Measurements from ENCODE around the gene TMEM132E. TPM values are rescaled to one million over a fixed set of nuclear protein-coding genes. Genes with fewer than 3 reads are reported as not detected.

Gene TMEM132E
- total and polyA plus RNA-seq, 12 donors, result 0.07 to 1.1 (median 0.23) TPM; not detected in 1

- intact Hi-C loops (cut with DNase I), result loop anchor here (5.0 to 10.0 kb wide), 5 partner anchors 85 to 478 kb away; partner anchors contain the start of gene RAD51D (in 1 of the 2)
- no peak for DNase-seq
- H3K4me3 ChIP-seq, result no peak overlapping the region
- H3K27ac ChIP-seq, result no peak overlapping the region
- H3K36me3 ChIP-seq (replicated peaks in 1 of 2), result no peaks in the 10 kb centered on the region
- peaks cover 4 to 5% of the 10 kb centered on the region in 2 donors for H3K4me1 ChIP-seq (replicated peaks in 1 of 2)
- H3K27me3 ChIP-seq, result peaks cover 22% of the 10 kb centered on the region
- no peaks in the 10 kb centered on the region for H3K9me3 ChIP-seq (replicated peaks in 1 of 3)
- TF ChIP-seq CTCF (IDR thresholded peaks at IDR 0.05) (no peak), POLR2A (IDR thresholded peaks at IDR 0.05) (no peak)
- 36 to 63% (median 62%) methylated on average over 3 to 20 of the region's 20 CpGs for WGBS, 4 donors
These were observed 57.7 kb downstream of the TMEM132E start for GRCh38 chr17:34637041-34637547.

GRCh38 chr17:34637548-34638525, 58.5 kb downstream of the TMEM132E start:
- WGBS, 4 donors, result 24 to 63% (median 33%) methylated on average over 7 to 73 of the region's 73 CpGs
- intact Hi-C loops (cut with DNase I), result loop anchor here (5.0 to 10.0 kb wide), 5 partner anchors 86 to 477 kb away; partner anchors contain the start of gene RAD51D (in 1 of the 2)
- TF ChIP-seq CTCF (IDR thresholded peaks at IDR 0.05), result peak; percentile 75 to 87 (median 82)
- no peak for TF ChIP-seq POLR2A (IDR thresholded peaks at IDR 0.05)
- Histone ChIP-seq H3K4me1 (replicated peaks in 1 of 2) (peaks cover 4 to 5% of the 10 kb centered on the region in 2 donors), H3K4me3 (peak overlapping the region in 2 of 4 donors; percentile 10 to 33), H3K36me3 (replicated peaks in 1 of 2) (no peaks in the 10 kb centered on the region), H3K27ac (no peak overlapping the region), H3K27me3 (peaks cover 22% of the 10 kb centered on the region), H3K9me3 (replicated peaks in 1 of 3) (no peaks in the 10 kb centered on the region)
- DNase-seq, result peak; percentile 73 to 82 (median 80)

- intact Hi-C loops (cut with DNase I), result loop anchor here (5.0 to 10.0 kb wide), 5 partner anchors 86 to 476 kb away; partner anchors contain the start of gene RAD51D (in 1 of the 2)
- H3K4me1 ChIP-seq (replicated peaks in 1 of 2), result peaks cover 4 to 5% of the 10 kb centered on the region in 2 donors
- no peaks in the 10 kb centered on the region for H3K9me3 ChIP-seq (replicated peaks in 1 of 3)
- no peak overlapping the region for H3K4me3 ChIP-seq
- 41 to 86% (median 47%) methylated on average over 4 to 17 of the region's 17 CpGs for WGBS, 4 donors
- H3K27me3 ChIP-seq, result peaks cover 22% of the 10 kb centered on the region
- DNase-seq, result no peak
- TF ChIP-seq POLR2A (IDR thresholded peaks at IDR 0.05) (no peak), CTCF (IDR thresholded peaks at IDR 0.05) (peak in 2 of 6 experiments; percentile 9 to 19)
- H3K36me3 ChIP-seq (replicated peaks in 1 of 2), result no peaks in the 10 kb centered on the region
- no peak overlapping the region for H3K27ac ChIP-seq
These were observed 59.3 kb downstream of the TMEM132E start for GRCh38 chr17:34638526-34639260.

All from adrenal gland (tissue), 12 donors.